NCI-H510A (cell line): ENCODE results near the gene BNIP1.

Source experiments
- DNase-seq: peaks from one replicate; lab custom pipeline; 2025; lab: John Stamatoyannopoulos, UW

Gene BNIP1

DNA sequence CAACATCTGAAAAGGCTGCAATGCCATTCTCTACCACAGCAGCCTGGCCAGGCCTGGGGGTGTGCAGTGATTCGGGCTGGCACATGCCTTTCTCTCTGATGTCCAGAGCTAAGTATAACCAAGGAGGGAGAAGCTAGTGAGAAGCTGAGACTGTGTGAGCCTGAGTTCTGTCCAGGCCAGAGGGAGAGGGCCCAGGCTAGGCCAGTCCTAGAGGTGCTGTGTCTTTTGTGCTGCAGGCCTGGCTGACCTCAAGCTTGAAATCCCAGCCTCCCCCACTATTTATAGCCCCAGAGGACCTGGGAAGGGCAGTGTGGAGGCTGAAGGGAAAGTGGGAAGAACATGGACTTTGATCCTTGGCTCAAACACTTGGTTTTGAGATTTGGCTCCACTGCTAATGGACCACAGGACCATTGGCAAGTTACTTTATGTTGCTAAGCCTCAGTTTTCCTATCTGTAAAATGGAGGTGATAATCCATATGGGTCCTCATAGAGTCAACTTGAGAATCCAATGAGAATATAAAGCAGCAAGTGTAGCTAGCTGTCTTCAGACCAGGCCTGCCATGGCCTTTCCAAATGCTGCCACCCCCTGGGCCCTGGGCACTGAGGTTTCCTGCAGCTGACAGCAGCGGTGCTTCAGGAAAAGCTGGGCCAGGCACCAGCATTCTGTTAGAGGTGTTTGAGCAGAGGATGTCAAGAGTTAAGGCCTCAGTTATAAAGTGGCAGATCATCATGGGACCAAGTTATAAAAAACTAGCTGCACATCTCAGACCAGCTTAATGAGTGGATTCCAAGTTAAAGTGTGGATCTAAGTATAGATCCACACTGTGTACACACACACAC lies 21.1 kb downstream of the BNIP1 start:
- DNase-seq: no peak

DNA sequence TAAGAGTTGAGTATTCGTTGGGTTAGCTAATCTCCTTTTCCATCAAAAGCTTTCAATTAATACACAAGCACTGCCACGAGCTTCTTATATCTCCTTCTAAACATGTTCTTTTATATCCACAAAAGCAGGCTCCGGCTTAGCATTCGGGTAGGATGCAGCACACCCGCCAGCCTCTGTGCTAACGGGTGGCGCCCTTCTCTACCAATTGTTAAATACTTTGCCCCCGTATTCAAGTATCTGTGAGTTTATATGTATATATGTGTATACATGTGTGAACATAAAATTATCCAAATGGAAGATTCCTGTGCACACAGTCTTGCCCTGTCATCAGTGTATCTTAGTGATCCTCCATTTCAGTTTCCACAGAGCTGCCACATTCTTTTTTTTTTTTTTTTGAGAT lies 27.8 kb downstream of the BNIP1 start:
- DNase-seq: no peak

DNA sequence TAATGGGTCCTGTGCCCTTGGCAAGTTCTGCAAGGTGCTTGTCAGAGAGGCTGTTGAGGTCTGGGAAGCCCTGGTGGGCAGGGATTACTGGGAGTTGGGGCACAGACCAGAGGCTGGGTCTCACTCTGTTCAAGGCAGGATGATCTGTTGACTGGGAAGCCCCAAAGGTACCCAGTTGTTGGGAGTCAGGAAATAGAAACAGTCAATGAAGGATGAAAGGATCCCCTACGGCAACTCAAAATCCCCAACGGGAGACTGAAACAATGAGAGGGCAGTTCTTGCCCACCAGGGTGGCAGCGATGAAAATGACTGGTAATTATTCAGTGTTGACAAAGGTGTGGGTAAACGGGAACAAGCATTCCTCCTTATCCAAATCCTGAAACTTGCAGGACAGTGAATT lies 31.2 kb downstream of the BNIP1 start:
- no peak for DNase-seq

DNA sequence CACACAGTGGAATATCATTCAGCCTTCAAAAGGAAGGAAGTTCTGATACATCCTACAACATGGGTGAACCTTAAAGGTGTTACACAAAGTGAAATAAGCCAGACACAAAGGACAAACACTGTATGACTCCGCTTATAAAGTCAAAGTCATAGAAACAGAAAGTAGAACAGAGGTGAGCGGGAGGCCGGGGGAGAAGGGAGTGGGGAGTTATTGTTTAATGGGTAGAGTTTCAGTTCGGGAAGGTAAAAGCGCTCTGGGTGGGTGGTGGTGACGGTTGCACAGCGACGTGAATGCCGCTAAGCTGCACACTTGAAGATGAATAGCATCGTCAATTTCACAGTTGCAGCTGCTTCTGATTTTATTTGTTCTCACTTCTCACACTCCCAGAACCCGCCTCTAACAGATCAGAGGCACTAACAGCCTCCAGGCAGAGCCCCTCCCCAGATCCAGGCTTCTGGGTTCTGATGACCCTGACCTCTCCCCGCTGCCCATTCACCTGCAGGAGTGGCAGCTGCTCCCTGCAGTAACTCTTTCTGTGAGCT lies 34.1 kb downstream of the BNIP1 start:
- no peak for DNase-seq

DNA sequence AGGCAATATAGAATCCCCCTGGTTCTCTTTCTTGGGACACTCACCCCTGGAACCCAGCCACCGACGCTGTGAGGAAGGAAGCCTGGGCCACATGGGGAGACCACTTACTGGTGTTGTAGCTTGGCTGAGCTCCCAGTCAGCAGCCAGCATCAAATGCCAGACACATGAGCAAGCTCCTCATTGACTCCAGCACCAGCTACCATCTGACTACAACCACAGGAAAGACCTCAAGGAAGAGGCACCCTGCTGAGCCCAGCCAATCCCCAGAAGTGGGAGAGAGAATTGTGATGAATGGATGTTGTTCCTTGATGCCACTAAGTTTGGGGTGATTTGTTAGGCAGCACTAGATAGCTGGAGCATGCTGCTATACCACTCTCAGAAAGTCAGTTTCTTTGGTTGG lies 36.0 kb downstream of the BNIP1 start:
- DNase-seq: no peak

DNA sequence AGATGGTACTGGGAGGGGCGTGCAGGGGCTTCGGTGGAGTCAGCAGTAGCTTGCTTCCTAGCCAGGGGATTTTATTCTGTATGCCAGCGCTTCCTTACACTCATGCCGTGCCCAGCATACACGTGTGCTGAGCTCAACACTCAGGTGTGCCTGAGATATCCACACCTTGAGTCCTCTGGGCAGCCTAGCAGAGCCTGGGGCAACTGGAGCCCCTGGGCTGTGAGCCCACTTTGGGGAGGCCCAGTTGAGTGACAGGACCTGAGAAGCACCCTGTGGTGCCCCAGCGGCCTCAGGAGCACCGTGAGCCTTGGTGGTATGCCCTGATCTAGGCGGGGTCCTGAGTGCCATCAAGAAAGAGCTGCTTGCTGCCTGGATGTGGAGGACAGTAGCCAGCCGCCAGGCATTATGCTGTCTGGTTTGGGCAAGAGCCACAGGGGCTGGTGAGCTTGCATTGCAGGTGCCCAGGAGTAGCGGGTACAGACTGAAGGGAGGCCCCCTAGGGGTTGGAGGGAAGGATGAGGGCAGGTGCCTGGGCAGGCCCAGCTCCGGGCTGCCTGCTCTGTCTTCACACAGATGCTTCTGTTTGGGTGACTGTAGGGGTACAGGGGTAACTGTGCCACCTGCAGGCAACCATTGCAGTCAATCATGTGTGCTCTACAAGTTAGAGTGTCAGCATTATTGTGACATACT lies 42.9 kb downstream of the BNIP1 start:
- DNase-seq: no peak

DNA sequence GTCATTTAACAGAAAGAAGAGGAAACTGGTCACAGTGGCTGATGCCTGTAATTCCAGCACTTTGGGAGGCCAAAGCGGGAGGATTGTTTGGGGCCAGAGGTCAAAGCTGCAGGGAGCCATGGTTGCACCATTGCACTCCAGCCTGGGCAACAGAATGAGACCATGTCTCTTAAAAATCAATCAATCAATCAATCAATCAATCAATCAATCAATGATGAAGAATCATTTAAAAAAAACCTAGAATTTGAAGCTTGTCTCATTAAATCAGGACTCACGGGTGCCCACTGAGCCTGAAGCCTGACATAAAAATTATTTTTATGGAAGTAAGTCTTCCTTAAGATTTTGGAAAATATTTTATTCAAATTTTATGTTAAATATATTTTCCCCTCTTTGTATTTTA lies 43.9 kb downstream of the BNIP1 start:
- DNase-seq: no peak

DNA sequence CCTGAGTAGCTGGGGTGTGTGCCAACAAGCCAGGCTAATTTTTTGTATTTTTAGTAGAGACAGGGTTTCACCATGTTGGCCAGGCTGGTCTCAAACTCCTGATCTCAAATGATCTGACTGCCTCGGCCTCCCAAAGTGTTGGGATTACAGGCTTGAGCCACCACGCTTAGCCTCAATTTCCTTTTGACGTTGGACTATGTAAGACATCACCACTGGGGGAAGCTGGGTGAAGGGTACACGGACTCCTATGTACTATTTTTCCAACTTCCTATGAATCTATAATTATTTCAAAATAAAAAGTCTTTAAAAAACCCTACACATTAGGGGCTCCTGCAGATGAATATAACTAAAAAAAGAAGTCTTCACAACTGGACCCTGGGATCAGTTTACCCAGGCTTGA lies 46.7 kb downstream of the BNIP1 start:
- no peak for DNase-seq

DNA sequence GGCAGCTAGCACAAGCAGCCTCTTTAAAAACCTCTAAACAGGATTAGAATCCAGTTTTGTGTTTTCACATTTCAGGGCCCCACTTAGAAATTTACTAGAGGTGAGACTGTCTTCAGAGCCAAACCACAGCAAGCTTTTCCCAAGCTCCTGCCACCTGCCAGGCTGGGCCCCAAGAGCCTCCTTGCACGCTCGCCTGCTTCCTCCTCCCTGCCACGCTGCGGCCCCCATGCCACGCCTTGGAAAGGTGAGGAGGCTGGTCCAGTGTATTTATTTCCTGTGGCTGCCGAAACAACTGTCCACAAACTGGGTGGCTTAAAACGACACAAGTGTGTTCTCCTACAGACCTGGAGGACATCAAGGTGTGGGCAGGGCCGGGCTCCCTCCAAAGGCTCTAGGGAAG lies 47.2 kb downstream of the BNIP1 start:
- no peak for DNase-seq

DNA sequence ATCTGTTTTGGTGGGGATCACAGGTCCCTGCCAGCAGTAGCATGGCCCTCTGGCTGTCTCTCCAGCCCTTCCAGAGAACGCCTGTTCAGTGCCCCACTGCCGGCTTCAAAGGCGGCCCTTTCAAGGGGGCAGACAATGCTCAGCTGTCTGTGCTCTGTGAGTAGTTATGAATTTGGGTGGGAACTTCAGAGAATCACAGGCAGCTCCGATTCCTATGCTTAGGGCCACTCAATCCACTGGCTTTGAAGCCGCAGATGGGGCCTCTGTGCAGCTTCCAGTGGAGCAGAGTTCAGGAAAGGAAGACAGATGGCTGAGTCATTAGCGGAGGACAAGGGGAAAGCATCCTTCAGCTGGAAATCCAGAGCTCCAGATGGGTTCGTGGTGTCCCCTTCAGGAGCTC lies 48.2 kb downstream of the BNIP1 start:
- no peak for DNase-seq

DNA sequence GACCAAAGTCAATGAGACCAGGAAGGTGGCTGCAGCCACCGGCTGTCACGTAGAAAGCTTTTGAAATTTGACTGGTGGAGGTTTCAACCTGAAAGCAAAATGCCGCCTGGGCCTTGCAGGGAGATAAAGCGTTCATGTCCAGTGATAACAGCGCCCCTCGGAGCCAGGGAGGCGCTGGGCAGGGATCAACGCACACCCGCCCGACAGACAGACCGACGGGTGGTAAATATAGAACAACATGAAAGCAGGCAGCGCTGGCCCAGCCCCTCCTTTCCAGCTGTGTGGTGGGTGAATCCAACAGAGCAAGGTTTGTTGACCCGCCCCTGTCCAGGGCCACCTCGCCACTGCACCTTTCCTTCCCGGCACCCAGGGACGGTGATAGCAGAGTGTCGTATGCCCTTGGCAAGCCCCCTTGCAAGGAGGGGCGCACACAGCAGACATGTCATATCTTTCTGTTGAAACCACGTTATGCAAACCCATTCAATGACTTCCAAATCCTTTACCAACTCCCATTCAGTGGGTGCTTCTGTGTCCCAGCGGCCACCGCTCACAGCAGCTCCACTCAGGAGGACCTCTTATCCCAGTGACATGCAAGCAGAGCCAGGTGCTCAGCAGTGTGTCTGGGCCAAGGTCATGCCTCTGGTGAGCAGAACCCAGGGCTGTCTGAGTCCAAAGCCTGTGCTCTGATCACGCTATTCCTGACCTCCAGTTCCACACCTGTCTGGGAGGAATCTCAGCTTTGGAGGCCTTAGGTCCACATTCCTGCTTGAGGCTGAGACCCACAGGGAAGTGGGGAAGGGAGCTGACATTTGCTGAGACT lies 52.0 kb downstream of the BNIP1 start:
- DNase-seq: no peak

DNA sequence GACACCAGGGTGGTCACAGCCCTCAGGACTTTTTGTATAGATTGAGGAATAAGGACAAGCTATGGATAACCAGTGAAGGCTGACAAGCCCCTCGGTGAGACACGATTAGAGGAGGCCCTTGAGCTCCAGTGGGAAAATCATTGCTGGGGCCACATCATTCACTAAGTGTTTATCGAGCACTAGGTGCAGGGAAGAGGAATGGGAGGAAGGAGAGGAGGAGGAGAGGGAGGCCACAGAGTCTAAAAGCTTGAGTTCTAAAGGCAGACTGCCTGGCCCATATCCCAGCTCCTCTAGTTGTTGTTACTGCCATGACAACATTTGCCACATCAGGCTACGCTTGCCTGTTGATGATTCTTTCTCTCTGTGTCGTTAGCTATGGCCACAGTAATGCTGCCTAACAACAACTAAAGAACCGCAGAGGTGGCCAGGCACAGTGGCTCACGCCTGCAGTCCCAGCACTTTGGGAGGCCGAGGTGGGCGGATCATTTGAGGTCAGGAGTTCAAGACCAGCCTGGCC lies 53.1 kb downstream of the BNIP1 start:
- no peak for DNase-seq

DNA sequence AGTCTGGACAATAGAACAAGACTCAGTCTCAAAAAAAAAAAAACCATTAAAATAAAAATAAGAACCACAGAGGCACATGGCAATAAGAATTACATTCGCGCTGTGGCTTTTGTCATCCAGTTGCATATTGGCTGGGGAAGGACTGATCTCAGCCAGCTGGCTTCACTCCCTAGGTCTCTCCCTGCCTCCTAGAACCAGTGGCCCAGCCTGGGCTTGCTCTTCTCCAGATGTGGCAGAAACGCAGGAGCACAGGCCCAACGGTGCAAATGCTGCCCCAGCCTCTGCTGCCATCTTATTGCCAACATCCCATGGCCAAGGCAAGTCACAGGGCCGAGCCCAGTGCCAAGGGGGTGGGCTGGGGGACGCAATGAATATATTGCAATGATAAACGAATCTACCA lies 53.7 kb downstream of the BNIP1 start:
- DNase-seq: no peak

DNA sequence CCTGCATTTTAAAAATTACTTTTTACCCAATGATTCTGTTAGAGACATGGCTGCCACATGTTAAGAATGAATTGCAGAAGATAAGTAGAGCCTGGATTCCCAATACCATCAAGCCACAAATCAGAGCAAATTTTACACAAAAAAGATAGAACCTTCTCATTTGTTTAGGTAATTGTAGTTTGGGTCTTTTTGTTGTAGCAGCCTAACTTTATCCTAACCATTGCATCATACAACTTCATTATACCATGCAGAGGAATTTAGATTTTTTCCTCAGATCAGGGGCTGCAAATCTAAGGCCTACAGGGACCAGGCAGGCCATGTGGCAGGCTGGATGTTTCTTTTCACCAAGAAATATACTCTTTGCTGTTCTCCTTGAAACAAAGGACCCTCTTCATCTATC lies 56.0 kb downstream of the BNIP1 start:
- no peak for DNase-seq

DNA sequence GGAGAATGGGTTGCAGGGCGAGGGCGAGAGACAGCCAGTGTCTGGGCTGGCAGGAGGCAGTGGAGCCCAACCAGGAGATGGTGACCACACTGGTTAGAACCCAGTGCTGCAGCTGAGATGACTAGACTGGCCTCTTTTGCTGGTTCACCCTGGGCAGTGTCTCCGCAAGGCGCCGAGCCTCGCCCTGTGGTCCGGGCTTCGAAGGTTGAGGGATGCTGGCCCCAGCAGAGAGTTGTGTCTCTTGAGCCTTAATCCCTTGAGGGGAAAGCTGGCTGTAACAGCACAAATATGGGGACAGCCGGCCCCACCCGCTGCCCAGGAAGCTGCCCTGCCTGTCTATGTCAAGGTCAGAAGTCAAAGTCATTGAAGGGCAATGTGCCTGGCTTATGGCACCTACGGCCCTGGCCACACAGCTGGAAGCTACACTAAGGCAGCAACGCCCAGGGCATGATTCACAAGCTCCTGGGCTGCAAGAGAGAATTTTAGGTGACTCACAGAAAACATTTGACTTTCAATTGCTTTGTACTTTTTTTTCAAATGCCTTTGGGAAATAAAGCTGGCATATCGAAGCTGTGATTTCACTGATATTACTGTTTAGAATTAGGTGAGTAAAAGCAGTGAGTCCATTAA lies 57.4 kb downstream of the BNIP1 start:
- no peak for DNase-seq

DNA sequence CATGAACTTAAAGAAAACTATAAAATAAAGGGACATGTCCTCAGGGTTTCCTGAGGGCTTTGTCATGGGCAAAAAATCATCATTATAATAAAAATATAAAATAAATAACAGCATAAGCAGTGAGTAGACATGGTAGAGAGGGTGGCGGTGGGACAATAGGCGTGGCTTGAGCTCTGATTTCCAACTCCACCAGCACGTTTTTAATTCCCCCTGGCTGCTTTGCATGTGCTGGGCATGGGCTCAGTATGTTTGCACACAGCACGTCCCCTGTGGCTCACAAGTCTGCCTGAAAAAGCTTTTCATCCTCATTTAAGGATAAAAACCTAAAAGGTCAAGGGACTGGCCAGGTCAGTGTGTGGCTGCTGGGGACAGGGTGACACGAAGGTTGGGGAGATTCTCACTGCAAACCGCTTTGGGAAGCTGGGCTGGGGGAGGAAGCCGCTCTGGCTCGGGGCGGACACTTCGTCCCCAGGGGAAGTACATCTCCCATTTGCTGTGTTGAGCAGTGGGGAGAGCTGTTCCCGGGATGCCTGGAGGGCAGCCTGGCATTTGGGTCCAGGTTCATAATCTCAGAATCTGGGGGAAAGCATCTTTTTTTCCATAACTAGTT lies 58.0 kb downstream of the BNIP1 start:
- DNase-seq: no peak

DNA sequence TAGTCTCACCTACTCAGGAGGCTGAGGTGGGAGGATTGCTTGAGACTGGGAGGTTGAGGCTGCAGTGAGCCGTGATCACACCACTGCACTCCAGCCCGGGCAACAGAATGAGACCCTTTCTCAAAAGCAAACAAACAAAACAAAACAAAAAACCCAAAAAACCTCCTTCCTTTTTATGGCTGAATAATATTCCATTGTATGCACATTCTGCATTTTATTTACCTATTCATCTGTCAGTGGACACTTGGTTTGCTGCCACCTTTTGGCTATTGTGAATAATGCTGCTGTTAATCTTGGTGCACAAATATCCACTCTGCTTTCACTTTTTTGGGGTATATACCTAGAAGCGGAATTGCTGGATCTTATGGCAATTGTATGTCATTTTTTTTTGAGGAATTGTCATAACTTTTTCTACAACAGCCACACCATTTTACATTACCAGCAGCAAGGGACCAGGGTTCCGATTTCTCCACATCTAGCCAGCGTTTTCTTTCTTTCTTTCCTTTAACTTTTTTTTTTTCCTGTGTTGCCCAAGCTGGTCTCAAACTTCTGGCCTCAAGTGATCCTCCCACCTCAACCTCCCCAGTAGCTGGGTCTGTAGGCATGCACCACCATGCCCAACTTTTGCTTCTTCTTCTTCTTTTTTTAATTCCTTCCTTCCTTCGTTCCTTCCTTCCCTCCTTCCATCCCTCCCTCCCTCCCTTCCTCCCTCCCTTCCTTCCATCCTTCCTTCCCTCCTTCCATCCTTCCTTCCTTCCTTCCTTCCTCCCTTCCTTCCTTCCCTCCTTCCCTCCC lies 60.1 kb downstream of the BNIP1 start:
- DNase-seq: no peak

DNA sequence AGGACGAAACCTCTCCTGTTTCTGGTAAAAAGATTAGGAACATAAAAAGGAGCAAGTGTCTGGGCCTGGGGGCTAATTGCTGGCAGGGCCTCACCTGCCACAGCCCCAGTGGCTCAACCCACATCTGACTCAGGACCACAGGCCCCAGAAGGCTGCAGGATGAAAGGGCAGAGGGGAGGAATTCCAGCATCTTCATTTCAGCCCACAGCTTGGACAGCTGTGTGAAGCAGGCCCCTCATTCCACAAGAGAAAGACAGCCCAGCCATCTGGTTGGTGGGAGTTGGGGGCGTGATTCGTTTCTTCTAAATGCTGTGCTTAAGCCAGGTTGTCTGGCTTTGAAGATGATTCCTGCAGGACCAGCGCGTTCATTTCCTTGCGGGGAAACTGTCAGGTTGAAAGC lies 61.6 kb downstream of the BNIP1 start:
- no peak for DNase-seq

DNA sequence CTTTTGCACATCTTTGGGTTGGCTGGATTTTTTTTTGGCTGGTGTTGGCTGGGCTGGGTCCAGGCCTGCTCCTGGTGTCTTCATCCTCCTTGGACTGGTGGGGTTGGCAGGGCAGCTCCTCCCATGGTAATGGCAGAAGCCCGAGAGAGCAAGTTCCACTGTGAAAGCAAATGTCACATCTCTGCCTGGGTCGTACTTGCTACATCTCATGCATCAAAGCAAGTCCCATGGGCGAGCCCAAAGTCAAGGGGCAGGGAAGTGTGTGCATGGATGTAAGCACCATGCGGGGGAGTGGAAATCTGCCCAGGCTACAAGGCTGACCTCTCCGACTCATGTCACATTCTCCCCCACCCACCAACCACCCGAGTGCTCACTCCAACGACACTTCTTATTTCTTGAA lies 64.0 kb downstream of the BNIP1 start:
- DNase-seq: no peak

DNA sequence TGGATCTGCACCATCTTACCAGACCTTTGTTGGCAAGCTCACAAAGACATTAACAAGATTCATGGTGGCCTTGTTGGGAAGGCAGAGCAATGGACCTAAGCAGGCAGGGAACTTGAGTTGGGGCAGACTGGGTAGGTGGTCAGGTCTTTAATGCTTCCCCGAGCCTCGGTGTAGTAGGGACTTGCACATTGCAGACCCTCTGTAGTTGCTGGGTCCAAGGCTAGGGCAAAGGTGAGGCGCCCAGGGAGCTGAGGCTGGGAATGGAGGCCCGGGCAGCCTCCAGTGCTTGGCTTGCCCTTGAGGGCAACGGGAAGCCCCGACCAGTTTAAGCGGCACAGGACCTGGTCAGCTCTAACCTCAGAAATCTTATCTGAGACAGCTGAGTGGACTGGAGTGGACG lies 66.5 kb downstream of the BNIP1 start:
- no peak for DNase-seq

DNA sequence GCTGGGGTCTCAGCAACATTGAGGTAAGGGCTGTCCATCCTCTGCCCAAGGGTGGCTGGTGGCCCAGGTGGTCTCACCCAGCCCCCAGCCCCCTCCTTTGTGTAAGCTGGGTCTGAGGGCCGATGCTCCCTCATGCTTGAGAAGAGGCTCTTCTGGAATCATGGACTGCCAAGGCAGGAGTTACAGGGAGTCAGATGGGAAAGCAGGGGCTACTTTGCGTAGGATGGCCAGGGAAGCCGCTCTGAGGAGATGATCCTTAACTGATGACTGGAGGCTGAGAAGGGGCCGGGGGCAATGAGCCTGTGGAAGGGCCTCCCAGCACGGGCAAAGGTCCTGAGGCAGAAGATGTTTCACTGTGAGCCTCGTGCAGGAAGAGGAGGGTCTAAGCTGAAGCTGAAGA lies 67.0 kb downstream of the BNIP1 start:
- DNase-seq: no peak
